ENCODE results near the gene HSD3B2.

Gene HSD3B2

DNA sequence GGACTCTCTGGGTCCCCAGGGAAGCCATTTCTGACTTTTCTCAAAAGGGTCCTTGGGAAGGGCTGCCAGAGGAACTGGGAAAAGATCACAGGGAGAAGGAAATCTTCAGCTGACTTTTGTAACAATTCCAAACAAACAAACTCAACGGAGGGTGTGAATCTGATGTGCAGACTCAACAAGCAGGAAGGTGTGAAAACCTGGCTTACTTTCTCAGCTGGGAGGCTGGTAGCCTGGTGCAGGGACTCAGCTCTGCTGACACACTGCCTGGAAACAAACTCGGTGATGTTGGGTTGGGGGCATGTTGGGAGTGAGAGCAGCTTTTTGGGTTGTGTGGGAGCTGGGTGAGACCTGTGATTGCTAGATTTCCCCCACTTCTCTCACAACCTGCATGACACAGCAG lies 10.2 kb upstream of the HSD3B2 start:
- DNase-seq, result no peak

GRCh38 chr1:119409731-119410130 lies 5.2 kb upstream of the HSD3B2 start:
- no peak for DNase-seq

GRCh38 chr1:119410961-119411360 lies 4.0 kb upstream of the HSD3B2 start:
- DNase-seq, result no peak

- no peak for DNase-seq
Observed at GRCh38 chr1:119416006-119416640, 1.2 kb downstream of the HSD3B2 start.

DNA sequence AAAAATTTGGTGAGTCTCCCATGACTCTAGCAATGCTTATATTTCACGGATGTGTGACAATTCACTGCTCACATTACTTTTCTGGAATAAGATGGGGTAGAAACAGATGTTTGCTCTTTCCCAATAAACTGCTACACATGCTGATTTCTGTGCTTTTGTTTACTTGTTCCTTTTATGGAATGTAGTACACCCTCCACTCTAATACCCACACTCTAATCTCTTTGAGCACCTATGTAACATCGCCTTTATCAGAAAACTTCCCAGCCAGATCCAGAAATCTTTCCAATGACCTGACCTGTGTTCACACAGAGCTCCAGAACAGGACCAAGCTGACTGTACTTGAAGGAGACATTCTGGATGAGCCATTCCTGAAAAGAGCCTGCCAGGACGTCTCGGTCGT lies 4.2 kb downstream of the HSD3B2 start:
- DNase-seq, result no peak

- no peak for DNase-seq
Observed at GRCh38 chr1:119420638-119421037, 5.7 kb downstream of the HSD3B2 start.

GRCh38 chr1:119422631-119423030 lies 7.7 kb downstream of the HSD3B2 start:
- no peak for DNase-seq

DNA sequence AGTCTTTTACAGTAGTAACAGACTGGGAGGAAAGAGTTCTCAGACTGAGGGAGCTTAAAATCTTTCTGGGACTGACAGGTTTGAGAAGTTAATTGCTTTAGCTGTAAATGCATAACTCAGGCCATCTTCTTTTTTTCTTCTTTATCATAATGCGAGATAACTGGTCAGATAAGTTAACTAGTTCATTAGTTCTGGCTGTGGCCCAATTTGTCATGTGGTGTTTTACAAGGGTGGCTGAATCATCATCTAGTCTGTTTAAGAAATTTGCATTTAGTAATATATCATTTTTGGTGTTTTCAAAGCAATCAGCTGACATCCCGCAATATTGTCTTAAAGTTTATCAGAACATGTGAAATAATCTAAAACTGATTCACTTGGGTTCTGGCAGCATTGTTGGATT lies 14.0 kb downstream of the HSD3B2 start:
- DNase-seq, result no peak

- no peak for DNase-seq
Observed at GRCh38 chr1:119429687-119430086, 14.7 kb downstream of the HSD3B2 start.

- DNase-seq, result no peak
Observed at GRCh38 chr1:119430486-119430885, 15.5 kb downstream of the HSD3B2 start.

GRCh38 chr1:119431836-119432235 lies 16.9 kb downstream of the HSD3B2 start:
- DNase-seq, result no peak

- DNase-seq, result no peak
Observed at GRCh38 chr1:119435052-119435451, 20.1 kb downstream of the HSD3B2 start.

- no peak for DNase-seq
Observed at GRCh38 chr1:119438761-119439160, 23.8 kb downstream of the HSD3B2 start.

- no peak for DNase-seq
Observed at GRCh38 chr1:119440721-119441307, 25.9 kb downstream of the HSD3B2 start.

- no peak for DNase-seq
Observed at GRCh38 chr1:119442756-119443155, 27.8 kb downstream of the HSD3B2 start.

DNA sequence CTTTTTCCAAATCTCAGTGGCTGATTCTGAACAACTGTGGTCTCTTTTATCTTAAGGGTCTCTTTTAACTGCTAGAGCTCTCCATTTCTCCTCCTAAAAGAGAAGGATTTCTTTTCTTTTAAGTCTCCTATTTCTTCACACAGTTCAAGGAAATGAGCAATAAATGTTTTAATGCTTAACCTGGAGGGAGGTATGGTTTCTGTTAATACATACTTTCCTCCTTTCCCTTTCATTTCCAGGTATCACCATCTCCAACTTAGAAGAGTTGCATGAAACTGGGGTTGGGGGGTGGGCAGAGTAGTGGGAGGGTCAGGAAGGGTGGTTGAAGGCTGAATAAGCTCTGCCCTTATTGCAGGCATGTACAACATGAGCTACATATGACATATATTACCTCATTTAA lies 31.4 kb downstream of the HSD3B2 start:
- no peak for DNase-seq

- DNase-seq, result no peak
Observed at GRCh38 chr1:119447344-119448126, 32.6 kb downstream of the HSD3B2 start.

- DNase-seq, result no peak
Observed at GRCh38 chr1:119448127-119448511, 33.2 kb downstream of the HSD3B2 start.

DNA sequence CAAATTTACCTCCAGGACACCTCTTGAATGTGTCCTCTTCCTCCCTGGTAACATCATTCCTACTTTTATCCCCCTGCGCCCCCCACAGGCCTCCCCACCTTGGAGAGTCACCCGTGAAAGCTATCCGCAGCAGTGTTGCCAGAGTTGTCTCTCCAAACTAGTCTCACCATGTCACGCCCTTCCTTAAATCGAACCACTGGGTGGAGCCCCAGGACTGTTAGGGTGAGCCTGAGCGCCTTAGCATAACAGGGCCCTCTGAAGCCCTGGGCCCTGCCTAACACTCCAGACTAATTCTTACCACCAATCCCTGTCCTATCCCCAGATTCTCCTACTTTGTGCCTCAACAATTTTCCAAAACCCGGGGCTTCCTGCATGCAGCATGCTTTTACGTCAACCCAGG lies 35.0 kb downstream of the HSD3B2 start:
- DNase-seq, result peak; percentile 3

DNA sequence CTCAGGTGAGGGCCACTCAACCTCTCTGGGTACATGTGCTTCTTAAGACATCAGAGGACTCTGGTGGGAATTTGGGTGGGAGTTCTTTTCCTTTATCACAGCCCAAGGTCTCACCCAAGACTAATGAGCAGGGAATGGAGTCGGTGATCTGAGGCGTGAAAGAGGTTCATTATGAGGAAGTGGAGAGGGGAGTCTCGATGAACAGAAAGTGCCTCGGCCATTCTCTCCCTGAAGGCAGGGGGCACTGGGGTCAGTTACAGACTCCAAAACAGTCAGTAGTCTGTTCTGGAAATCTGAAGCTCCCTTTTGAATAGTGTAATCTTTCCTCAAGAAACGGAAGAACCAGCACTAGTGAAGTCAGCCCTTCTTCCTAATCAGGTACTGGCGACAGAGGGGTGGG lies 36.2 kb downstream of the HSD3B2 start:
- no peak for DNase-seq

- DNase-seq, result no peak
Observed at GRCh38 chr1:119452091-119452490, 37.1 kb downstream of the HSD3B2 start.

DNA sequence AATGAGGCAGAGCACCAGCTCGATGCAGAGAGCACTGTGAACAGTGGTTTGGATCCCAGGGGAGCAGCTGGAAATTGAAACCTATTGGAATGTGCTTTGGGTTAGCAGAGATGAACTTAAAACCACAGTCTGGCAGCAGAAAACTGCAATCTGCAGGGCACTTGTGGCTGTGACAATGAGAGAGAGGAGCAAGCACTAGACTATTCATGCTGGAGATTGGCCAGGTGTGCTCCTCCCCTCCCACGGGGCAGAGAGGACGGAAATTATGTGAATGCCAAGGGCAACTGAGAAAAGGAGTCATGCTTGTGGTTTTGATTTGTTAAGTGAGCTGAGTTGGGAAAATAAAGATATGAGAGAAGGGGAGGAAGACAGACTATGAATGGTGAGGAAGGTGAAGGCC lies 38.1 kb downstream of the HSD3B2 start:
- DNase-seq, result peak; percentile 27

- no peak for DNase-seq
Observed at GRCh38 chr1:119462964-119463363, 48.0 kb downstream of the HSD3B2 start.

- DNase-seq, result no peak
Observed at GRCh38 chr1:119463569-119463968, 48.6 kb downstream of the HSD3B2 start.
